Measurements from ENCODE around the gene ZAR1L. TPM values are rescaled to one million over a fixed set of nuclear protein-coding genes. Genes with fewer than 3 reads are reported as not detected.

Gene ZAR1L
- total and polyA plus RNA-seq, 9 of the 15 experiments (the other 6 are each of a cell fraction or from before 2014, with no cell fraction given) = not detected

DNA sequence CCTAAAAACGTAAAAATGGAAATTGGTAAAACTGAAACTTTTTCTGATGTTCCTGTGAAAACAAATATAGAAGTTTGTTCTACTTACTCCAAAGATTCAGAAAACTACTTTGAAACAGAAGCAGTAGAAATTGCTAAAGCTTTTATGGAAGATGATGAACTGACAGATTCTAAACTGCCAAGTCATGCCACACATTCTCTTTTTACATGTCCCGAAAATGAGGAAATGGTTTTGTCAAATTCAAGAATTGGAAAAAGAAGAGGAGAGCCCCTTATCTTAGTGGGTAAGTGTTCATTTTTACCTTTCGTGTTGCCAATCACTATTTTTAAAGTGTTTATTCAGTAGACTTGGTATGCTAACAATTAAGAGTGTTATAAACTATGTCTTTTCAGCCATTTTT lies 25.8 kb upstream of the ZAR1L start:
- no TSS peak for BruUV-seq (replicated peaks)
- intact Hi-C loops (cut with micrococcal nuclease) = no loop called here
- WGBS (ENCODE audit: insufficient coverage, low coverage, missing lambda C conversion rate) = 82% methylated on average over 3 of the region's 3 CpGs
- TF ChIP-seq RBM14 (IDR thresholded peaks at IDR 0.05; ENCODE audit: borderline replicate concordance, insufficient read depth, low read depth, low read length) = no peak
- TF ChIP-seq CC2D1A (IDR thresholded peaks at IDR 0.05) = no peak
- no peak for TF ChIP-seq FOXK2 (conservative IDR thresholded peaks at IDR 0.05 in 1 of 2, IDR thresholded peaks at IDR 0.05 in 1 of 2; ENCODE audit: low read depth in 2 of 2)
- 0 out of 2 replicates have a peak, but pooled peaks have one; percentile 25 for TF ChIP-seq MAFG (tag; conservative IDR thresholded peaks at IDR 0.05)
- no peak for TF ChIP-seq ZNF354B (CRISPR knock-in tag; IDR thresholded peaks at IDR 0.05)
- no peak for TF ChIP-seq HDAC8 (tag; IDR thresholded peaks at IDR 0.05)
- TF ChIP-seq CTBP1 (IDR thresholded peaks at IDR 0.05; ENCODE audit: borderline replicate concordance) = no peak
- no peak for TF ChIP-seq RBM25 (IDR thresholded peaks at IDR 0.05; ENCODE audit: low read depth, low read length, severe bottlenecking)
- 0 out of 2 replicates have a peak, but pooled peaks have one; percentile 36 for TF ChIP-seq SPI1 (IDR thresholded peaks at IDR 0.05; ENCODE audit: borderline replicate concordance, low read depth, low read length)
- TF ChIP-seq NBN (IDR thresholded peaks at IDR 0.05; ENCODE audit: low read depth) = no peak
- TF ChIP-seq, protein P1, sequence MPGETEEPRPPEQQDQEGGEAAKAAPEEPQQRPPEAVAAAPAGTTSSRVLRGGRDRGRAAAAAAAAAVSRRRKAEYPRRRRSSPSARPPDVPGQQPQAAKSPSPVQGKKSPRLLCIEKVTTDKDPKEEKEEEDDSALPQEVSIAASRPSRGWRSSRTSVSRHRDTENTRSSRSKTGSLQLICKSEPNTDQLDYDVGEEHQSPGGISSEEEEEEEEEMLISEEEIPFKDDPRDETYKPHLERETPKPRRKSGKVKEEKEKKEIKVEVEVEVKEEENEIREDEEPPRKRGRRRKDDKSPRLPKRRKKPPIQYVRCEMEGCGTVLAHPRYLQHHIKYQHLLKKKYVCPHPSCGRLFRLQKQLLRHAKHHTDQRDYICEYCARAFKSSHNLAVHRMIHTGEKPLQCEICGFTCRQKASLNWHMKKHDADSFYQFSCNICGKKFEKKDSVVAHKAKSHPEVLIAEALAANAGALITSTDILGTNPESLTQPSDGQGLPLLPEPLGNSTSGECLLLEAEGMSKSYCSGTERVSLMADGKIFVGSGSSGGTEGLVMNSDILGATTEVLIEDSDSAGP (CRISPR knock-in tag; IDR thresholded peaks at IDR 0.05) = no peak
- no peak for TF ChIP-seq ZKSCAN3 (CRISPR knock-in tag; IDR thresholded peaks at IDR 0.05)
- TF ChIP-seq HMG20A (CRISPR knock-in tag; conservative IDR thresholded peaks at IDR 0.05) = no peak
- 0 out of 2 replicates have a peak, but pooled peaks have one; percentile 25 for TF ChIP-seq ZNF316 (IDR thresholded peaks at IDR 0.05)
- TF ChIP-seq RAD21 (CRISPR knock-in tag; conservative IDR thresholded peaks at IDR 0.05 in 1 of 2, IDR thresholded peaks at IDR 0.05 in 1 of 2) = no peak
- no peak for TF ChIP-seq ZNF3 (CRISPR knock-in tag; IDR thresholded peaks at IDR 0.05)
- TF ChIP-seq ASH1L (IDR thresholded peaks at IDR 0.05; ENCODE audit: borderline replicate concordance, low read depth, partially characterized antibody) = no peak
- no peak for TF ChIP-seq ZNF133 (CRISPR knock-in tag; IDR thresholded peaks at IDR 0.05)
- TF ChIP-seq C11orf30 (IDR thresholded peaks at IDR 0.05; ENCODE audit: low read depth) = peak; percentile 21; the same call in 1 of the 2 replicates
- no peak for TF ChIP-seq PML (IDR thresholded peaks at IDR 0.05; ENCODE audit: low read length)
- TF ChIP-seq, protein P2, sequence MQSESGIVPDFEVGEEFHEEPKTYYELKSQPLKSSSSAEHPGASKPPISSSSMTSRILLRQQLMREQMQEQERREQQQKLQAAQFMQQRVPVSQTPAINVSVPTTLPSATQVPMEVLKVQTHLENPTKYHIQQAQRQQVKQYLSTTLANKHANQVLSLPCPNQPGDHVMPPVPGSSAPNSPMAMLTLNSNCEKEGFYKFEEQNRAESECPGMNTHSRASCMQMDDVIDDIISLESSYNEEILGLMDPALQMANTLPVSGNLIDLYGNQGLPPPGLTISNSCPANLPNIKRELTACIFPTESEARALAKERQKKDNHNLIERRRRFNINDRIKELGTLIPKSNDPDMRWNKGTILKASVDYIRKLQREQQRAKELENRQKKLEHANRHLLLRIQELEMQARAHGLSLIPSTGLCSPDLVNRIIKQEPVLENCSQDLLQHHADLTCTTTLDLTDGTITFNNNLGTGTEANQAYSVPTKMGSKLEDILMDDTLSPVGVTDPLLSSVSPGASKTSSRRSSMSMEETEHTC (IDR thresholded peaks at IDR 0.05) = no peak
- TF ChIP-seq ZFP36 (IDR thresholded peaks at IDR 0.05; ENCODE audit: low read depth, low read length, partially characterized antibody) = no peak
- TF ChIP-seq LCOR (CRISPR knock-in tag; IDR thresholded peaks at IDR 0.05) = no peak
- no peak for TF ChIP-seq SMAD1 (IDR thresholded peaks at IDR 0.05; ENCODE audit: low read depth, low read length, partially characterized antibody)

More for the DNA sequence above, 25.8 kb upstream of the ZAR1L start:
- Histone ChIP-seq H3K79me2 (ENCODE audit: control insufficient read depth, insufficient read depth, low read length) (no peaks in the 10 kb centered on the region), H3K36me3 (ENCODE audit: control insufficient read depth, insufficient read depth, low read length) (peaks cover 14% of the 10 kb centered on the region; the same call in 1 of the 3 replicates), H3K9ac (ENCODE audit: insufficient read depth in 1 of 2, low read depth in 2 of 2, low read length in 2 of 2) (no peak overlapping the region), H2AFZ (ENCODE audit: low read depth, low read length) (no peak overlapping the region), H3K9me3 (replicated peaks; ENCODE audit: control insufficient read depth, insufficient read depth, low read depth, low read length) (peaks cover 2% of the 10 kb centered on the region), H4K20me1 (replicated peaks; ENCODE audit: control insufficient read depth, insufficient read depth, low read length) (no peaks in the 10 kb centered on the region), H3K4me2 (ENCODE audit: insufficient read depth, low read length) (no peak overlapping the region), H3K27me3 (ENCODE audit: control insufficient read depth in 2 of 2, insufficient read depth in 2 of 2, low read length in 2 of 2) (no peaks in the 10 kb centered on the region), H3K27ac (ENCODE audit: extremely low read depth, low read depth, low read length) (no peak overlapping the region), H3K9me1 (ENCODE audit: control insufficient read depth, insufficient read depth, low read length) (no peaks in the 10 kb centered on the region), H3K4me1 (replicated peaks in 1 of 2; ENCODE audit: control insufficient read depth in 2 of 2, insufficient read depth in 2 of 2, low read length in 2 of 2) (no peaks in the 10 kb centered on the region), H3K4me3 (no peak overlapping the region)
- no peak for FAIRE-seq
- in situ Hi-C loops (cut with MboI) = no loop called here
- no peak for ATAC-seq
- POLR2A ChIA-PET = no interaction called here
- CTCF ChIA-PET (ENCODE audit: low intra/inter-chr PET ratio) = no interaction called here
- DNase-seq (ENCODE audit: extremely low read depth in 1 of 4, low spot score in 3 of 4) = no peak

All from K562 (cell line).